OCI-LY7 (cell line): Measurements from ENCODE around the gene KRTAP10-9. TPM values are rescaled to one million over a fixed set of nuclear protein-coding genes. Genes with fewer than 3 reads are reported as not detected.
"Not testable (repeated sequence)": the region's sequence is repeated elsewhere in the genome, so short reads cannot be mapped to it uniquely, and the experiment has no call there.

Experiments
- BruUV-seq: library from RNA; stranded (reverse); fragments of 400-500 nt; replicated peaks from 2 replicates; lab custom pipeline; 2021; lab: Mats Ljungman, UMichigan
- CTCF ChIA-PET: fragments of 300-600 bp; sonication (Branson Sonifier 250); formaldehyde crosslinking; loops from one replicate; lab custom pipeline; 2022; ENCODE audit warnings: antibody characterized with exemption; ENCODE audit not compliant: unreplicated experiment; lab: Charles Lee
- POLR2A ChIA-PET: fragments of 300-600 bp; sonication (Branson Sonifier 250); formaldehyde crosslinking; loops from one replicate; lab custom pipeline; 2022; ENCODE audit warnings: antibody characterized with exemption; lab: Charles Lee
- DNase-seq: peaks from one replicate; pipeline ENCODE4 v3.0.0-alpha.2; 2015; ENCODE audit warnings: low spot score
- H2AFZ ChIP-seq: fragments of 200-600 bp; sonication (generic), shearing (Covaris generic); 2 replicates; pipeline ENCODE4 v1.6.1; 2014; ENCODE audit warnings: mild to moderate bottlenecking, antibody characterized with exemption, low read length, moderate library complexity
- H3K27ac ChIP-seq: fragments of 200-600 bp; sonication (generic); 2 replicates; pipeline ENCODE4 v1.5.1; 2014; ENCODE audit warnings: mixed run types, low read depth, mild to moderate bottlenecking, moderate library complexity, low read length, inconsistent platforms; ENCODE audit not compliant: poor library complexity, severe bottlenecking
- H3K36me3 ChIP-seq: fragments of 200-600 bp; sonication (generic); 2 replicates; pipeline ENCODE4 v1.6.1; 2014; ENCODE audit warnings: mild to moderate bottlenecking, antibody characterized with exemption, low read length, moderate library complexity, mixed read lengths; ENCODE audit not compliant: insufficient read depth
- H3K4me1 ChIP-seq: fragments of 200-600 bp; sonication (generic); 2 replicates; pipeline ENCODE4 v1.5.1; 2014; ENCODE audit warnings: mild to moderate bottlenecking, low read length; ENCODE audit not compliant: insufficient read depth, poor library complexity, severe bottlenecking
- H3K4me2 ChIP-seq: fragments of 200-600 bp; sonication (generic); 2 replicates; pipeline ENCODE4 v1.6.1; 2014; ENCODE audit warnings: mild to moderate bottlenecking, low read length
- H3K4me3 ChIP-seq: fragments of 200-600 bp; sonication (generic); 2 replicates; pipeline ENCODE4 v1.5.1; 2014; ENCODE audit warnings: mild to moderate bottlenecking, low read depth, low read length; ENCODE audit not compliant: poor library complexity, severe bottlenecking
- H3K79me2 ChIP-seq: fragments of 200-600 bp; sonication (generic); 2 replicates; pipeline ENCODE4 v1.6.1; 2016; ENCODE audit warnings: low read depth, mild to moderate bottlenecking, low read length, moderate library complexity, mixed read lengths; ENCODE audit not compliant: insufficient read depth
- H3K9me2 ChIP-seq: fragments of 200-600 bp; sonication (generic); 2 replicates; pipeline ENCODE4 v1.6.1; 2016; ENCODE audit warnings: mild to moderate bottlenecking, low read length, mixed read lengths; ENCODE audit not compliant: insufficient read depth
- H3K9me3 ChIP-seq: fragments of 200-600 bp; sonication (generic); 2 replicates; pipeline ENCODE4 v1.6.1; 2014; ENCODE audit warnings: mild to moderate bottlenecking, mixed run types, low read length, mixed read lengths
- H4K20me1 ChIP-seq: fragments of 200-600 bp; sonication (generic); 2 replicates; pipeline ENCODE4 v1.6.1; 2014; ENCODE audit warnings: mild to moderate bottlenecking, antibody characterized with exemption, low read length, moderate library complexity, mixed read lengths; ENCODE audit not compliant: insufficient read depth
- EZH2phosphoT487 ChIP-seq: fragments of 200-600 bp; sonication (generic); IDR thresholded peaks from 2 replicates; pipeline ENCODE4 v1.6.1; 2018; ENCODE audit warnings: low read depth, borderline replicate concordance, mild to moderate bottlenecking, mixed run types, antibody characterized with exemption, low read length, moderate library complexity, mixed read lengths
- intact Hi-C: fragments of 100-400 bp; cut with micrococcal nuclease; formaldehyde crosslinking; loops from one replicate; pipeline ENCODE4 v1.10.0; 2022; ENCODE audit not compliant: unreplicated experiment
- total RNA-seq, 2 experiments: library from RNA; depleted of rRNA in 1 of 2; stranded (reverse); fragments of >200 nt in 1 of 2; shearing (Covaris generic) in 1 of 2; gene quantifications; 2 replicates each; pipeline ENCODE4 v1.2.3, GENCODE V29; 2014 to 2022
- TF ChIP-seq, protein P1 (sequence below): fragments of 200-600 bp; sonication (generic); conservative IDR thresholded peaks from 2 replicates; pipeline ENCODE4 v1.5.1; 2014; ENCODE audit warnings: mild to moderate bottlenecking, antibody characterized with exemption, low read length, moderate library complexity, mixed read lengths

The KRTAP10-9 gene
- total RNA-seq, 2 experiments from 2014 or later = not detected

- Histone ChIP-seq H2AFZ (no peak overlapping the region), H3K4me1 (no peaks in the 10 kb centered on the region), H3K9me3 (peaks cover 7% of the 10 kb centered on the region), H3K9me2 (no peaks in the 10 kb centered on the region), H3K27ac (no peak overlapping the region), H3K79me2 (no peaks in the 10 kb centered on the region), H3K4me3 (no peak overlapping the region), H4K20me1 (no peaks in the 10 kb centered on the region), H3K36me3 (no peaks in the 10 kb centered on the region), H3K4me2 (no peak overlapping the region)
- TF ChIP-seq EZH2phosphoT487 = no peak
- TF ChIP-seq, protein P1, sequence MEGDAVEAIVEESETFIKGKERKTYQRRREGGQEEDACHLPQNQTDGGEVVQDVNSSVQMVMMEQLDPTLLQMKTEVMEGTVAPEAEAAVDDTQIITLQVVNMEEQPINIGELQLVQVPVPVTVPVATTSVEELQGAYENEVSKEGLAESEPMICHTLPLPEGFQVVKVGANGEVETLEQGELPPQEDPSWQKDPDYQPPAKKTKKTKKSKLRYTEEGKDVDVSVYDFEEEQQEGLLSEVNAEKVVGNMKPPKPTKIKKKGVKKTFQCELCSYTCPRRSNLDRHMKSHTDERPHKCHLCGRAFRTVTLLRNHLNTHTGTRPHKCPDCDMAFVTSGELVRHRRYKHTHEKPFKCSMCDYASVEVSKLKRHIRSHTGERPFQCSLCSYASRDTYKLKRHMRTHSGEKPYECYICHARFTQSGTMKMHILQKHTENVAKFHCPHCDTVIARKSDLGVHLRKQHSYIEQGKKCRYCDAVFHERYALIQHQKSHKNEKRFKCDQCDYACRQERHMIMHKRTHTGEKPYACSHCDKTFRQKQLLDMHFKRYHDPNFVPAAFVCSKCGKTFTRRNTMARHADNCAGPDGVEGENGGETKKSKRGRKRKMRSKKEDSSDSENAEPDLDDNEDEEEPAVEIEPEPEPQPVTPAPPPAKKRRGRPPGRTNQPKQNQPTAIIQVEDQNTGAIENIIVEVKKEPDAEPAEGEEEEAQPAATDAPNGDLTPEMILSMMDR = no peak
- ChIA-PET CTCF (no interaction called here), POLR2A (interaction anchor here (0.6 kb wide), 1 partner anchor 1066 kb away, joined by 3 read pairs; no protein-coding TSS in a partner anchor)
- no TSS peak for BruUV-seq
- DNase-seq = no peak
- intact Hi-C loops = no loop called here
Measured at GRCh38 chr21:44644878-44645277, 18.0 kb downstream of the KRTAP10-9 start.

DNA sequence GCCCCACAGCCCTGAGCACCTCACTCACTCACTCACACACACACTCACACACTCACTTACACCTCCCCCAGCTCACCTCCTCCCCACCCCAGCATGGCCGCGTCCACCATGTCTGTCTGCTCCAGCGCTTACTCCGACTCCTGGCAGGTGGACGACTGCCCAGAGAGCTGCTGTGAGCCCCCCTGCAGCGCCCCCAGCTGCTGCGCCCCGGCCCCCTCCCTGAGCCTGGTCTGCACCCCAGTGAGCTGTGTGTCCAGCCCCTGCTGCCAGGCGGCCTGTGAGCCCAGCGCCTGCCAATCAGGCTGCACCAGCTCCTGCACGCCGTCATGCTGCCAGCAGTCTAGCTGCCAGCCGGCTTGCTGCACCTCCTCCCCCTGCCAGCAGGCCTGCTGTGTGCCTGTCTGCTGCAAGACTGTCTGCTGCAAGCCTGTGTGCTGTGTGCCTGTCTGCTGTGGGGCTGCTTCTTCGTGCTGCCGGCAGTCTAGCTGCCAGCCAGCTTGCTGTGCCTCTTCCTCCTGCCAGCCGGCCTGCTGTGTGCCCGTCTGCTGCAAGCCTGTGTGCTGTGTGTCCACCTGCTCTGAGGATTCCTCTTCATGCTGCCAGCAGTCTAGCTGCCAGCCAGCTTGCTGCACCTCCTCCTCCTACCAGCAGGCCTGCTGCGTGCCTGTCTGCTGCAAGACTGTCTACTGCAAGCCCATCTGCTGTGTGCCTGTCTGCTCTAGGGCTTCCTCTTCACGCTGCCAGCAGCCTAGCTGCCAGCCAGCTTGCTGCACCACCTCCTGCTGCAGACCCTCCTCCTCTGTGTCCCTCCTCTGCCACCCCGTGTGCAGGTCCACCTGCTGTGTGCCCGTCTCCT, 19.7 kb downstream of the KRTAP10-9 start, which contains the start of gene KRTAP10-11:
KRTAP10-11 (plus strand) TSS at position 49 of the 856 bp plus-strand sequence; CDS start at position 94, 45 bp downstream.
- H2AFZ ChIP-seq, H3K79me2 ChIP-seq, H3K27ac ChIP-seq, H4K20me1 ChIP-seq, intact Hi-C loops, H3K4me2 ChIP-seq, H3K4me1 ChIP-seq, H3K9me3 ChIP-seq, H3K36me3 ChIP-seq, BruUV-seq, DNase-seq, H3K4me3 ChIP-seq, H3K9me2 ChIP-seq, CTCF ChIA-PET, POLR2A ChIA-PET: not testable (repeated sequence)

DNA sequence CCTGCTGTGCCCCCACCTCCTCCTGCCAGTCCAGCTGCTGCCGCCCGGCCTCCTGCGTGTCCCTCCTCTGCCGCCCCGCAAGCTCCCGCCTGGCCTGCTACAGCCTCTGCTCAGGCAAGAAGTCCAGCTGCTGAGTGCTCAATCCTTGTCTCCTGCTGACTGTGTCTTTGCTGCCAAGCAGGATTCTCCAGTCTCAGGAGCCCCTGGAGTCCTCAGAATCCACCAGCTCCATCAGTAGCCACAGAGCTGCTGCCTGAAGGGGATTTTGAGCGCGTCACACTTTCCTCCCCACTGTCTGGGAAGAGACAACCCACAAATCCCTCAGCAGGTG, 20.3 kb downstream of the KRTAP10-9 start:
- ChIA-PET POLR2A (no interaction called here), CTCF (no interaction called here)
- no peaks in the 10 kb centered on the region for H3K36me3 ChIP-seq
- no peaks in the 10 kb centered on the region for H4K20me1 ChIP-seq
- H3K9me2 ChIP-seq = no peaks in the 10 kb centered on the region
- no peaks in the 10 kb centered on the region for H3K79me2 ChIP-seq
- no peak overlapping the region for H3K27ac ChIP-seq
- H3K9me3 ChIP-seq = peaks cover 7% of the 10 kb centered on the region
- no peak overlapping the region for H3K4me2 ChIP-seq
- H2AFZ ChIP-seq = no peak overlapping the region
- no peak overlapping the region for H3K4me3 ChIP-seq
- H3K4me1 ChIP-seq = no peaks in the 10 kb centered on the region
- no peak for DNase-seq
- intact Hi-C loops = no loop called here
- BruUV-seq = no TSS peak
- TF ChIP-seq EZH2phosphoT487 = no peak
- TF ChIP-seq, protein P1 = no peak
